Loucy (cell line): ENCODE measurements around the gene TREML2.

Experiments
- H2AFZ ChIP-seq: fragments of 200-600 bp; sonication (generic); 2 replicates; pipeline ENCODE4 v1.6.0; 2016; ENCODE audit warnings: antibody characterized with exemption, mild to moderate bottlenecking, low read length, moderate library complexity
- H3F3A ChIP-seq: fragments of 200-600 bp; 2 replicates; pipeline ENCODE4 v1.6.0; 2016; ENCODE audit warnings: antibody characterized with exemption, low read depth, mild to moderate bottlenecking
- H3K27me3 ChIP-seq: fragments of 200-600 bp; sonication (generic); 2 replicates; pipeline ENCODE4 v1.6.1; 2014; ENCODE audit warnings: low read length, mild to moderate bottlenecking; ENCODE audit not compliant: insufficient read depth, poor library complexity, severe bottlenecking
- H3K36me3 ChIP-seq: fragments of 200-600 bp; sonication (generic); 2 replicates; pipeline ENCODE4 v1.6.1; 2016; ENCODE audit warnings: low read length; ENCODE audit not compliant: insufficient read depth
- H3K4me1 ChIP-seq: fragments of 200-600 bp; sonication (generic); 2 replicates; pipeline ENCODE4 v1.5.1; 2014; ENCODE audit warnings: low read length, mild to moderate bottlenecking; ENCODE audit not compliant: insufficient read depth, poor library complexity, severe bottlenecking
- H3K4me2 ChIP-seq: fragments of 200-600 bp; sonication (generic); 2 replicates; pipeline ENCODE4 v1.6.0; 2014; ENCODE audit warnings: antibody characterized with exemption, low read length, low read depth, mild to moderate bottlenecking; ENCODE audit not compliant: poor library complexity, severe bottlenecking
- H3K4me3 ChIP-seq: fragments of 200-600 bp; sonication (generic); 2 replicates; pipeline ENCODE4 v1.5.1; 2014; ENCODE audit warnings: low read length, mild to moderate bottlenecking, mixed read lengths; ENCODE audit not compliant: poor library complexity, severe bottlenecking
- H3K79me2 ChIP-seq: fragments of 200-600 bp; sonication (generic); 2 replicates; pipeline ENCODE4 v1.6.1; 2014; ENCODE audit warnings: low read length; ENCODE audit not compliant: insufficient read depth
- H3K9ac ChIP-seq: fragments of 200-600 bp; sonication (generic); 2 replicates; pipeline ENCODE4 v1.6.0; 2014; ENCODE audit warnings: mild to moderate bottlenecking, low read depth, low read length, moderate library complexity; ENCODE audit not compliant: poor library complexity, severe bottlenecking
- H3K9me2 ChIP-seq: fragments of 200-600 bp; sonication (generic); replicated peaks from 2 replicates; pipeline ENCODE4 v1.6.1; 2016; ENCODE audit warnings: low read depth, low read length, mixed read lengths
- H3K9me3 ChIP-seq: fragments of 200-600 bp; sonication (generic); 2 replicates; pipeline ENCODE4 v1.6.1; 2014; ENCODE audit warnings: mild to moderate bottlenecking, antibody characterized with exemption, low read length, low read depth; ENCODE audit not compliant: insufficient read depth
- H4K20me1 ChIP-seq: fragments of 200-600 bp; sonication (generic); 2 replicates; pipeline ENCODE4 v1.6.0; 2014; ENCODE audit warnings: antibody characterized with exemption, low read length, mild to moderate bottlenecking; ENCODE audit not compliant: insufficient read depth, poor library complexity, severe bottlenecking
- EZH2phosphoT487 ChIP-seq: fragments of 200-600 bp; IDR thresholded peaks from 2 replicates; pipeline ENCODE4 v1.6.1; 2018; ENCODE audit warnings: antibody characterized with exemption, mild to moderate bottlenecking, moderate library complexity, borderline replicate concordance
- TF ChIP-seq, protein P1 (sequence below): fragments of 200-600 bp; sonication (generic); conservative IDR thresholded peaks from 2 replicates; pipeline ENCODE4 v1.5.1; 2014; ENCODE audit warnings: mild to moderate bottlenecking, antibody characterized with exemption, low read length

Gene TREML2

DNA sequence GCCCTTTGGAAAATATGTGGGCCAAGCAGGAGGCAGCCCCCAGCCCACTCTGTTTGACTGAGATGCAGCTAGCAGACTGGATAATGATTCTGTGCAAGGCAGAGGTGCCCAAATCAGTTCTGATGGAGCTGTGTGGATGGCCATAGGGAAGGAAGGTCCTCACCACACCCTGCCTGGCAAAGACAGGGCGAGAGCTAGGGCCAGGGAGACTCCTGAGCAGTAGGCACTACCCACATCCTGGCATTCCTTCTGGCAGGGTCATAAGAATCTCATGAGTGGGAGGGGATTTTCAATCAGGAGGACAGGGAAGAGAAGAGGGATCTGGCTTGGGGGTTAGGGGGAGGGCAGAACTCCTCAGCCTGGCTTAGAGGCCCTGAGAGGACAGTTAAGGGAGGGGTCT lies 19.4 kb downstream of the TREML2 start:
- Histone ChIP-seq H4K20me1 (no peaks in the 10 kb centered on the region), H3K4me3 (no peak overlapping the region), H3K9me3 (no peaks in the 10 kb centered on the region), H3K9me2 (no peaks in the 10 kb centered on the region), H3K79me2 (no peaks in the 10 kb centered on the region), H3K27me3 (no peaks in the 10 kb centered on the region), H3K4me2 (no peak overlapping the region), H3K9ac (no peak overlapping the region), H3K36me3 (no peaks in the 10 kb centered on the region), H2AFZ (peak overlapping the region; percentile 31), H3F3A (no peaks in the 10 kb centered on the region), H3K4me1 (no peaks in the 10 kb centered on the region)
- TF ChIP-seq EZH2phosphoT487, result no peak
- TF ChIP-seq, protein P1, sequence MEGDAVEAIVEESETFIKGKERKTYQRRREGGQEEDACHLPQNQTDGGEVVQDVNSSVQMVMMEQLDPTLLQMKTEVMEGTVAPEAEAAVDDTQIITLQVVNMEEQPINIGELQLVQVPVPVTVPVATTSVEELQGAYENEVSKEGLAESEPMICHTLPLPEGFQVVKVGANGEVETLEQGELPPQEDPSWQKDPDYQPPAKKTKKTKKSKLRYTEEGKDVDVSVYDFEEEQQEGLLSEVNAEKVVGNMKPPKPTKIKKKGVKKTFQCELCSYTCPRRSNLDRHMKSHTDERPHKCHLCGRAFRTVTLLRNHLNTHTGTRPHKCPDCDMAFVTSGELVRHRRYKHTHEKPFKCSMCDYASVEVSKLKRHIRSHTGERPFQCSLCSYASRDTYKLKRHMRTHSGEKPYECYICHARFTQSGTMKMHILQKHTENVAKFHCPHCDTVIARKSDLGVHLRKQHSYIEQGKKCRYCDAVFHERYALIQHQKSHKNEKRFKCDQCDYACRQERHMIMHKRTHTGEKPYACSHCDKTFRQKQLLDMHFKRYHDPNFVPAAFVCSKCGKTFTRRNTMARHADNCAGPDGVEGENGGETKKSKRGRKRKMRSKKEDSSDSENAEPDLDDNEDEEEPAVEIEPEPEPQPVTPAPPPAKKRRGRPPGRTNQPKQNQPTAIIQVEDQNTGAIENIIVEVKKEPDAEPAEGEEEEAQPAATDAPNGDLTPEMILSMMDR, result no peak

DNA sequence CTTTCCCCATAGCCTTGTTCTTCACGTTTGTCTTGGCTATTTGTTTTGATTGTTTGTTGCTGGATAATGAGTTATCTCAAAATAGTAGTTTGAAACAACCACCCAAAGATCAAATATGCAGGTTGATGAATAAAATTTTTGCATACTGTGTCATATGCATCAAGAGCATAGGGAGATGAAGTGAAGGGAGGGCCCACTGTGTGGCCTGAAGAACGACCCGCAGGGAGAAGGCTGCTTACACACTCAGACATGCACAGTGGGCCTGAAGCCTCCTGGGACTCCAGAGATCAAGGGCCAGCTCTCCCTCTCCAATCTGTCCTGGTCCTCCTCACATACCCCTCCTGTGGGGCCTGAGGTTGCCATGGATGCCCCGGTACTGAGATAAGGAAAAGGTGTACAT lies 21.8 kb downstream of the TREML2 start:
- Histone ChIP-seq H3K4me3 (no peak overlapping the region), H3K36me3 (no peaks in the 10 kb centered on the region), H3K27me3 (no peaks in the 10 kb centered on the region), H3K9ac (no peak overlapping the region), H3K4me2 (no peak overlapping the region), H3K4me1 (no peaks in the 10 kb centered on the region), H3K9me3 (no peaks in the 10 kb centered on the region), H4K20me1 (no peaks in the 10 kb centered on the region), H3F3A (no peaks in the 10 kb centered on the region), H2AFZ (no peak overlapping the region), H3K9me2 (no peaks in the 10 kb centered on the region), H3K79me2 (no peaks in the 10 kb centered on the region)
- TF ChIP-seq, protein P1, result no peak
- TF ChIP-seq EZH2phosphoT487, result no peak

DNA sequence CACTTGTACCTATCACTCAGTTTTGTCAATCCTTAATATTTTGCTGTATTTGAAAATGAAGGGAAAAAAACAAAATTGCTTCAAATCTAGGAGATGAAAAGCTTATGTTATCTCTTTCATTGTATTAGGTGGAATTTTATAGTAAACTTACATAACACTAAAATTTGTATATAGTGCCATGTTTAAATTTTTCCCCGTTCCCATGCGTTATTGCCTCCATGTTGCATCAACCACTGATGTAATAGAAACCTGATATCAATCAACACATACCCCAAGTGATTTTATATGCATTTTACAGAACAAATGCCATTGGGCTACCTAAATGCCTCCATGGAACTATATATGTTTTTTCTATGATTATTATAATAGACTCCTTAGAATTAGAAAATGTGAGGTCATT lies 23.3 kb downstream of the TREML2 start:
- TF ChIP-seq EZH2phosphoT487, result no peak
- TF ChIP-seq, protein P1, result no peak
- H3K4me3 ChIP-seq, result no peak overlapping the region
- H3K27me3 ChIP-seq, result no peaks in the 10 kb centered on the region
- no peak overlapping the region for H3K4me2 ChIP-seq
- H3K9ac ChIP-seq, result no peak overlapping the region
- H3K36me3 ChIP-seq, result no peaks in the 10 kb centered on the region
- H3K9me2 ChIP-seq, result no peaks in the 10 kb centered on the region
- no peaks in the 10 kb centered on the region for H3K79me2 ChIP-seq
- no peaks in the 10 kb centered on the region for H4K20me1 ChIP-seq
- H2AFZ ChIP-seq, result no peak overlapping the region
- H3K9me3 ChIP-seq, result no peaks in the 10 kb centered on the region
- H3F3A ChIP-seq, result no peaks in the 10 kb centered on the region
- no peaks in the 10 kb centered on the region for H3K4me1 ChIP-seq
